Measurements from ENCODE around the gene UPB1.

GRCh38 chr22:24529898-24530297, 34.8 kb downstream of the UPB1 start:
- TF ChIP-seq CTCF (IDR thresholded peaks at IDR 0.05; ENCODE audit: low read length) (no peak), EZH2 (optimal IDR thresholded peaks at IDR 0.05; ENCODE audit: low read depth, low read length) (no peak)
